Right renal pelvis (tissue), 4 donors: ENCODE results near the gene RAE1. TPM values are rescaled to one million over a fixed set of nuclear protein-coding genes. Genes with fewer than 3 reads are reported as not detected.
"Not testable (repeated sequence)": the region's sequence is repeated elsewhere in the genome, so short reads cannot be mapped to it uniquely, and the experiment has no call there.

ENCODE experiments used
- DNase-seq, 4 donors: peaks; one replicate each; pipeline ENCODE4 v3.0.0-alpha.2; 2013; ENCODE audit warnings: low read depth in 4 of 4, low spot score in 3 of 4, missing footprints in 1 of 4
- polyA plus RNA-seq, 4 donors: library from polyadenylated mRNA; unstranded; fragments of 120-200 nt; gene quantifications; one replicate each; pipeline ENCODE4 v1.2.1, GENCODE V29; 2013; ENCODE audit not compliant: insufficient read length in 4 of 4

RAE1 gene
- polyA plus RNA-seq, 4 donors = 57.4 to 64.1 (median 59.5) TPM

DNA sequence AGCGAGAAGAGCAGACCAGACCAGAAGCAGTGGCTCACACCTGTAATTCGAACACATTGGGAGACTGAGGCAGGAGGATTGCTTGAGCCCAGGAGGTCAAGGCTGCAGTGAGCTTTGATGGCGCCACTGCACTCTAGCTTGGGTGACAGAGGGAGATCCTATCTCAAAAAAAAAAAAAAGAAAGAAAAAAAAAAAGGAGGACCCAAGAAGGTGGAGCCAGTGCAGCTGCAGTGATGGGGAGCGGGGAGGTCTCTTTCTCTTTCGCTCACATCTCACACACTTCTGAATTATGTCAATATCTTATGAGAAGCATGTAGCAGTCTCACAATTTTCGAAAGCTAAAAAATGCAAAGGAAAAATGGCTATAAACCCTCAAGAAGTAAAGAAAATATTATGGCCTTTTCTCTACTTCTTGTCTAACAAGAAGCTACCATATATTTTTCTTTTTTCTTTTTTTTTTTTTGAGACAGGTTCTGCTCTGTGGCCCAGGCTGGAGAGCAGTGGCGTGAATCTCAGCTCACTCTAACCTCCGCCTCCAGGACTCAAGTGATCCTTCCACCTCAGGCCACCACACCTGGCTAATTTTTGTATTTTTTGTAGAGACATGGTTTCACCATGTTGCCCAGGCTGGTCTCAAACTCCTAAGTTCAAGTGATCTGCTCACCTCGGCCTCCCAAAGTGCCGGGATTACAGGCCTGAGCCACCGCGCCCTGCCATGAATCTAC is 25.3 kb upstream of the RAE1 start:
- DNase-seq = no peak

DNA sequence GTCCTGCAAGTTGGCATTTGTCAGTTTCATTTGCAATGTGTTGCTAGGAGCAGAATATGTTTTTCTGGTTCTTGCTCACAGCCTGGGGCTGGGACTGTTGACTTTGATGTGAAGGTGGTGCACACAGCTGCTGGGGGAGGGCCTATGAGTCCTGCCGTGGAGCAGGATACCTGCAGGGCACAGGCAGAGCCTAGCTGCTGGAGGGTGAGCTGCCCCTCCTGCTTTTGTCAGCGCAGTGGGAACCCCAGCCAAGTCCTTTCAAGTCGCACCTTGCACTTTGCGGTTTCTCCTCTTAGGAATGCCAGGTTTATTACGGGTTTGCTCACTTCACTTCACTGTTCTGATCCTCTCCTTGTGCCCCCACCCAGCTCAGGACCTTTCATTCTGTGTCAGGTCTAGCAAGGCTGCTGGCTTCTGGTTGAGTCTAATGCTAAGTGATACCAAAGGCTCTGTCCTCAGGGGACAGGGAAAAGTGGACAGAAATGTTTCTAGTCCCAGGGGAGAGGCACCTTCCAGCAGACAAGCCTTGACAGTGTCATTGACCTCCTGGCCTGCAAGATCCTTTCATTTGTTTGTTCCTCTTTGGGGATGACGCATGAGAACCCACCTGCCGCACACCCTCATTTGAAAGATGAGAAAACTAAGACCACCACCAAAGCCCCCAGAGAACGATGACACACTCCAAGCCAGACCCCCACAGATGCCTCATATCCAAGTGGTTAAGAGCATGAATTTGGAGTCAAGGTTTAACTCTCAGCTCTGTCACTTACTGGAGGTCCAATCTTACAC is 24.2 kb upstream of the RAE1 start:
- peak in 3 of 4 donors; percentile 26 to 44 (median 33) for DNase-seq

DNA sequence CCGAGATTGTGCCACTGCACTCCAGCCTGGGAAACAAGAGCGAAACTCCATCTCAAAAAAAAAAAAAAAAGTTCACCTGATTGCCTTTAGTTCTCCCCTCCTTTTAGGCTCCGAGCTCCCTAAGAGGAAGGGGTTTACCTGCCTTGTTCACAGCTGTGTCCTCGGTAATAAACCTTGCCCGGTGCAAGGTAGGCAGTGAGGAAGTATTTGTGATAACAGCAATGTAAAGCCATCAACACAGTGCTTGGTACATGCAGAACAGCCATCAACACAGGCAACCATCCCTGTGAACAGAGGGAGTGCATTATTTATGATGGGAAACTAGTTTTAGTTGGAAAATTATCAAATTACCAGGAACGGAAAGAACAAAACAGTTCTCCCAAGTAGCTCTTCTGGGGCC is 23.2 kb upstream of the RAE1 start:
- DNase-seq = no peak

DNA sequence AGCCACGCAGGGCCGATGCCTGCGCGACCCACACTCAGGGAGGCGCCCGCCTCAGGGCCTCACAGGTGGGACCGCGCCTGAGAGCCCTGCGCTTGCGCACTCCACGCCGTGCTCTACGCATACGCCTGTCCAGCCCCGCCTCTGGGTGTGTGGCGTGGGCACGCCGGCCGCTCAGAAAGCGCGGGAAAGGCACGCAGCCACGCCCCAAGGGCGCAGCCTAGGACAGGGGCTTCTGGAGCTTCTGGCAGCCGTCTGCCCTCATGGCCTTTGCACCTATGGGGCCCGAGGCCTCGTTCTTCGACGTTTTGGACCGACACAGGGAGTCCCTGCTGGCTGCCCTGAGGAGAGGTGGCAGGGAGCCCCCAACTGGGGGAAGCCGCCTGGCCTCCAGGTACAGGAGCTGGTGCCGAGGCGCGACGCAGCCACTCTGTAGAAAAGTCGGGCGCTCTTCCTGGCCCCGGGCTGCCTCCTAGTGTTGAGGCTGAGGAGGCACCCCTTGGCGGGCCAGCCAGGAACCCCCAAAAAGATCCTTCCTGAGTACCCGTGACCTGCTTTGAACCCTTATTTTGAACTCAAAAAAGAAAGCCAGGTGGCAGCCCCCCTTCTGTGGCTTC is 21.3 kb upstream of the RAE1 start, which contains the start of gene SPO11:
Gene SPO11, plus strand, starts transcription at position 196 of the 614 bp plus-strand sequence. Its CDS starts 65 bp downstream, at position 261.
- DNase-seq = no peak

DNA sequence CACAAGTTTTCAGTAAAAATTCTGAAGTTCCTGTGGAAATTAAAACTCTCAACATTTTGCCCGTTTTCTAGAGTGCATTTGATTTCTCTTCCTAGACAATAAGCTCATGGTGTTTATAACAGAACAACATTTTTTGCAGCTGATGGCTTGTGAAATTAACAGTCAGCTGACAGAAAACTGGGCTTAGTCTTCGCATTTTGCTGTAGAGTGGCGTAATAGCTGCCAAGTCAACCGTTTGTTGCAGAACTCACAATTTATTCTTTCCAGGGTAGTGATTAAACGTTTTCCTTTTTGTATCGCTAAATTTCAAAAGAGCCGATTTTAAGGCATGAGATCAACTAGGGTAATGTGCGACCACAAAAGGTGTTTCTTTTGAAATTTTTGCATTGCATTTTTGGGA is 20.1 kb upstream of the RAE1 start:
- DNase-seq = no peak

DNA sequence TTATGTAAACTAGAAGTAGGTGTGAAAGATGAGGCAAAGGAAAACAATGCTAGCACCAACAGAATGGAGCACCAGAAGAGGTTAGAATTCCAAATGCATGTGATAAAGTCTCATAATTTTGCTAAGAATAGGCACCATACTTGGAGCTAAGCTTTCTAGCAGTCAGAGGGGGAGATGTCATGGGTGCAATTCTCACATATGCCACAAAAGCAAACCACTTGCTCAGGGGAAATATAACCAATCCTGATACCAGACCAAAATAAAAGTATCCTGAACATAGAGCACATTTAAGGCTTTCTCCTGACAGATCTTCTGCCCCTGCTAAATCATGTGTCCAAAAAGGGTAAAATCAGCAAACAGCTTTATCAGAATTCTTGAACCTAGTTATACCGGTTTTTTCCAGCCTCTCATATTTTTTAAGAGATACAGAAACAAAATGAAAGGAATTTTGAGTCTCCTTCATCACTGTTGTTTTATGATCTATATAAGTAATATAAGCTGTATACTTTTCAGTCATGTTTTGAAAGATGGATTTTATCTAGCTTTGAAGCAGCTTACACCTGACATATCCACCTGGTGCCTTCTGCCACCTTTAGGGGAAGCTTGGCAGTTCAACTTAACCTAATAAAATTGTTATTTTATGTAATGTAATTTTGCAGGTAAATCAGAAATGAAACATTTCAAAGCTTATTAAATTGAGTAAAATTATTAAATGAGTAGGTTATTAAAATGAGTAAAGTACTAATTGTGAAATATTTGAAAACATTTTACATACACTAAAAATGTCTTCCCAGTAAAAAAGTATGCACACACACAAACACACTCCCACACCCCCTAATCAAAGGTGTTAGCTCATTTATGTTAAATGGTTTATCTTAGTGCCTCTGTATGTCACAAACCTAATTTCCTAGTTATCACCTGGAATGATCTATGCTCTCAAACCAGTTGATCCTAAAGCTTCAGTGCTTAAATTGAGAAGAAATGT is 18.7 kb upstream of the RAE1 start:
- DNase-seq = no peak

DNA sequence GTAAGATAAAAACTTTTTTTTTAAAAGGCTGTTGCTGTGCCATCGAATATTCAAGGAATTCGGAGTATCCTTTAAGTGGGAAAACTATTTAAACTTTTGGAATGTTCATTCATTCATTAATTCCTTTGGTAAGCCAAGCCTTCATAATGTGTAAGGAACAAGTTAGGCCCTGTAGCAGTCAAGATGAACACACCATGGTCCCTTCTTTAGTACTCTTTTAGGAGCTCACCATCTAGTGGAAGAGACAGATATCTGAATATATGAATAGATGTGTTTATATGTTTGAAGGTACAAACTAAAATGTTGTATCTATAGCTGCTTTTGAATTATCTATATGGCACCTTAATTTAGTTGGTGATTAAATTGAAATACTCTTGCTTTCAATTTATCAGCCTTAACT is 15.7 kb upstream of the RAE1 start:
- DNase-seq = no peak

DNA sequence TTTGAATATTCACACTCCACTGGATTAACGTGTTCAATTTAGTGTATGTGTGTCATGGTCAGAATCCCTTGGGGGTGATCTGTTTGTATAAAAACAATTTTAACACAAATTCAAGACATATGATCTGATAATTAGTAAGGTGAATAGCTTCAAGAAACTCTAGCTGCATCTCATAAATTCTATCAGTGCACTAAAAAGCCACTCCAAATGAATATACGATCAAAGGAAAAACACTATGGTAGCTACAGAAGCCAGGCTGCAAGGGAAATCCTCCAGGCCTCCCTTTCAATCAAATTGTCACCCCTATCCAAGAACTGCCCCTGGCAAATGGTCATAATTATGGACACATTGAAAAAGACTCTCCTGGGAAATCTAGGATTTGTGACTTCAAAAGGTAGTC is 9.4 kb upstream of the RAE1 start:
- DNase-seq = no peak

DNA sequence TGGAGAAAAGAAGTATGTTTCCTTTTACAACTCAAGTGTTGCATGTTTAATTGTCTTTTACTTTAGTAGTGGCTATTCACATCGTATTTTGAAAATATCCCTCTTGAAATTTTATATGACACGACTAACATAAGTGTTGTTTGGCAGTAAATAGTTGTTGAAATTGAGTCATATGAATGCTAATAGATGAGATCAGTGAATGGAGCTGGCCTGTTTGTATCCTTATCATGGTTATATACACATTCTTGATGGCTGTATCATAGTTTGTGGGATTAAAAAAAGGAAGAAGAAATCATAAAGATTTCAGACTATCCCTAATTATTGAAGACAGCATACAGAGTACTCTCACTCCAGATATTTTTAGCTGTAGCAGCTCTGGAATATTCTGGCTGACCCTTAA is 8.2 kb upstream of the RAE1 start:
- DNase-seq = no peak

DNA sequence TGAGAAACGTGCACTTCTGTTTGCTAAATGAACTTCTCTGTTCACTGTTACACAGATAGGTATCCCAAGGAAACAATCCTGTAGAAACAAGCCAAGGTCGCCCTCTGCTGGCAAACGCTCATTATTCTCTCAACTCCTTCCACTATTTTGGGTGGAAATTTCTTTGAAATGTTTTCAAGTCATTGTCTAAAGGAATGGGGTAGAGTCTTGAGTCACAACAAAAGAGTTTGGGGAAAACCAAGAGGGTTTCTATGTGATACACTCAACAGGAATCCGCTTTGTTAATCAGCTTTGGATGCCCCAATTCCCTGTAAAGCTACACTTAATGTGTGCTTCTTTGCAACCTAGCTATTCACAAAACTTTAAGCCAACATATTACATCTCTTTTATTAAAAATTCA is 4.6 kb upstream of the RAE1 start:
- DNase-seq = peak in 3 of 4 donors; percentile 58 to 74 (median 67)

DNA sequence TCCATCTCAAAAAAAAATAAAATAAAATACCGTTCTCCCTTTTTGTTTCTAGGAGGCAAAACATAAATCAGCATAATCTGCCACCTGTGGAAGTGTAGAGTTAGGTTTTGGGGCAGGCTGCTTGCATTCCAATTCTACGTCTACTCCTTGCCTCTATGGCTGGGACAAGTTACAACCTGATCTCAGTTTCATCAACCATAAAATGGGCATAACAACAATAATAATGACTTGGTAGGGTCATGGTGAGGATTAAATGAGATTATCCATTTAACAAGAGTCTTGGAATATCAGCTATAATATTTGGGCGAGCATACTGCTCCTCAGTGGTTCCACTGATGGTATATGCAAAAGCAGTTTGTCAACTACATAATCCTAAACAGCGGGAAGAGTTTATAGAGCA is 3.7 kb upstream of the RAE1 start:
- no peak for DNase-seq

DNA sequence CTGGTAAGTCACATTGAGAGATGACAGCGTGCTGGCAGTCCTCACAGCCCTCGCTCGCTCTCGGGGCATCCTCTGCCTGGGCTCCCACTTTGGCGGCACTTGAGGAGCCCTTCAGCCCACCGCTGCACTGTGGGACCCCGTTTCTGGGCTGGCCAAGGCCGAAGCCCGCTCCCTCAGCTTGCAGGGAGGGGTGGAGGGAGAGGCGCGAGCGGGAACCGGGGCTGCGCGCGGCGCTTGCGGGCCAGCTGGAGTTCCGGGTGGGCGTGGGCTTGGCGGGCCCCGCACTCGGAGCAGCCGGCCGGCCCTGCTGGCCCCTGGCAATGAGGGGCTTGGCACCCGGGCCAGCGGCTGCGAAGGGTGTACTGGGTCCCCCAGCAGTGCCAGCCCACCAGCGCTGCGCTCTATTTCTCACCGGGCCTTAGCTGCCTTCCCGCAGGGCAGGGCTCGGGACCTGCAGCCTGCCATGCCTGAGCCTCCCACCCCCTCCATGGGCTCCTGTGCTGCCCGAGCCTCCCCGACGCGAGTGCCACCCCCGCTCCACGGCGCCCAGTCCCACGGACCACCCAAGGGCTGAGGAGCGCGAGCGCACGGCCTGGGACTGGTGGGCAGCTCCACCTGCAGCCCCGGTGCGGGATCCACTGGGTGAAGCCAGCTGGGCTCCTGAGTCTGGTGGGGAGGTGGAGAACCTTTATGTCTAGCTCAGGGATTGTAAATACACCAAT is 2.7 kb upstream of the RAE1 start:
- not testable (repeated sequence) for DNase-seq

DNA sequence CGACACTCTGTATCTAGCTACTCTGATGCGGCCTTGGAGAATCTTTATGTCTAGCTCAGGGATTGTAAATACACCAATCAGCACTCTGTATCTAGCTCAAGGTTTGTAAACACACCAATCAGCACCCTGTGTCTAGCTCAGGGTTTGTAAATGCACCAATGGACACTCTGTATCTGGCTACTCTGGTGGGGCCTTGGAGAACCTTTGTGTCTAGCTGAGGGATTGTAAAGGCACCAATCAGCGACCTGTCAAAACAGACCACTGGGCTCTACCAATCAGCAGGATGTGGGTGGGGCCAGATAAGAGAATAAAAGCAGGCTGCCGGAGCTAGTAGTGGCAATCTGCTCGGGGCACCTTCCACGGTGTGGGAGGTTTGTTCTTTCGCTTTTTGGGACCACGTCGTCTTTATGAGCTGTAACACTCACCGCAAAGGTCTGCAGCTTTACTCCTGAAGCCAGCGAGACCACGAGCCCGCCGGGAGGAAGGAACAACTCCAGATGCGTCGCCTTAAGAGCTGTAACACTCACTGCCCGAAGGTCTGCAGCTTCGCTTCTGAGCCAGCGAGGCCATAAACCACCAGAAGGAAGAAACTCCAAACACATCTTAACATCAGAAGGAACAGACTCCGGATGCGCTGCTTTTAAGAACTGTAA is 2.0 kb upstream of the RAE1 start:
- not testable (repeated sequence) for DNase-seq

DNA sequence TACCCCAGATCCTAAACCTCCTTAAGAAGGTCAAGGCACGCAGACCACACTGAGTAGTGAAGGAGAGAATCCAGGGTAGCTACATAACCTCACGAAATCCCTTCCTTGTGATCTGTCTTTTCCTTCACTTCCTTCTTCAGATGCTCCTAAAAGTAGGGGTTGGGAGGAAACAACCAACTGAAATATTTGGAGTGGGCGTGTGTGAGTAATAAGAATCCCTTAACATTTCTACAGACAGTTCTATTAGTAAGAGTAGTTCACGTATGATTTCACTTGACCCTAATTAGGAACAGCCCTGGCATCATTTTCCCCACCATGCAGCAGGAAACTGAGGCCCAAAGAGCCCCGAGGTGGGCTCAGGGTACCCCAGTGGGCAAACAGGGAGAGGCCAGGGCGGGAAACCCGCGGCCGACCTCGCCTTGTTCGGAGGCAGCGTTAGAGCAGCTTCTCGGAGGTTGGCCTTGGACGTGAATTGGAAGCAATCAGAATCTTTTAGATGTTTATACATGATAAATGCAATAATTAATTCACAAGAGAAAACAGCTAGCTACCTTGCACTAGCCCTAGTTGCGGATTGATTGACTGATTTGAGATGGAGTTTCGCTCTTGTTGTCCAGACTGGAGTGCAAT is 859 bp upstream of the RAE1 start:
- DNase-seq = no peak

DNA sequence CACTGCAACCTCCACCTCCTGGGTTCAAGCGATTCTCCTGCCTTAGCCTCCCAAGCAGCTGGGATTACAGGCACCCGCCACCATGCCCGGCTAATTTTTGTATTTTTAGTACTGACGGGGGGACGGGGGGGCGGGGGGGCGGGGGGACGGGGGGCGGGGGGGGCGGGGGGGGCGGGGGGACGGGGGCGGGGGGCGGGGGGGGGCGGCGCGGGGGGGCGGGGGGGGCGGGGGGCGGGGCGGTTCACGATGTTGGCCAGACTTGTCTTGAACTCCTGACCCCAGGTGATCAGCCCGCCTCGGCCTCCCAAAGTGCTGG is 371 bp upstream of the RAE1 start:
- not testable (repeated sequence) for DNase-seq

DNA sequence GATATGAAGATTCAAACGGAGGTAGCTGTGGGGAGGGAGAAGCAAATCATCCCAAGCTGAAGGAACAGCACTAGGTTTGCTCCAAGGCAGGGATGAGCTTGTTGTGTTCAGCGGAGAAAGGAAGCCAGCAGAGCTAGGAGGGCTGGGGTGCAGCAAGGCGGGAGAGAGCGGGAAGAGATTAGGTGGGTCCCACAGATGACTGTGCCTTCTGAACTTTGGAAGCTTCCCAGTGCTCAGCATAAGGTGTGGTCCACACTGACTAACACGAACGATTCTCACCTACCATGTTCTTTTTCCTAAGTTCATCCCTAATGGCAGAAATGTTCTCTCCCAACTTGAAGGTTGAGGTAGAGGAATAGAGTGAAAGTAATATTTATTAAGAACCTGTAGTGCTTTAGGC is 1.2 kb downstream of the RAE1 start:
- no peak for DNase-seq

DNA sequence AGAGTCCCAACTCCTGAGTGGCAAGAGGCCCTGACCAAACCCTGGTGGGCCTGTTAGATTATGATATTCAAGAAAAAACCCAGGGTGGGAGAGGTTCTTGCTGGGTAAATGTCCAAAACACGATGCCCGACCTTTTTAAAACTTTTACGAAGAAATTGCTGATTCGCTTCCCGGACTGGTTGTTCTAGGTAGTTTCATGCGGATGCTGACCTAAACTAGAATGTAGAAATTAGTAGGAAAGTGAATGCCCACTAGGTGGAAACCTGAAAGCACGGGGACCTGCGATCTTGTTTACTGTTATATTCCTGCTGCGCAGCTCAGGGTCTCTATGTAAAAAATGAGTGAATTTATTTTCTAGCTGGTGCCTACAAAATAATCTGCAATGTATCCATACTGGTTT is 2.3 kb downstream of the RAE1 start:
- DNase-seq = no peak

DNA sequence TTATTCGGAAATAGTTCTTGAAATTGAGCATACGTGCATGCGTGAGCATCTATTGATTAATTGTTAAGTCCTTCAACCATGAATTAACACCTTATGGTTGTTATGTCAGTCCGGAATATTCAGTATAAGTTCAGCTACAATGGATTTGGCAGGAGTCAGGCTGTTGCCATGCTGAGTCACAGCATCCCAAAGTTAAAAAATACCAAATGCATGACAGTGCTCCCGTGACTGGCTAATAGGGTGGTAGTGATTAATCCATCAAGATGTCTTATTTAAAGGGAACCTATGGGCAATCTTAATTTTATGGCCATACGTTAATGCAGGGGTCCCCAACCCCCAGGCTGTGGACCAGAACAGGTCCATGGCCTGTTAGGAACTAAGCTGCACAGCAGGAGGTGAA is 10.5 kb downstream of the RAE1 start:
- DNase-seq = no peak

DNA sequence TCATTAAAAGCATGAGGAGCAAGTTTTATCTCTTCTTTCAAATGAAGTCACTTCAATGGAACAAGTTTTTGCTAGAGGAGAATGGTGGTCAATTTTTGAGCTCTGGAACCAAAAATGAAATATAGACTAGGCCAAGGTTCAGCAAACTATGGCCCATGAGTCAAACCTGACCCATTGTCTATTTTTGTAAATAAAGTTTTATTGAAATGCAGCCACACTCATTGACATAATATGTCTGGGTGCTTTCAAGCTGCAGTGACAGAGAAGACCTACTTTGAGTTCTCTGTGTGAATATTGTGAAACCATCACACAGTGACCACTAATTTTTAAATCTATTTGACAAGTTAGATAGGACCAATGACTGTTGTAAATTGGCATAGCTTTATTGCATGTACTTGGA is 13.4 kb downstream of the RAE1 start:
- DNase-seq = no peak
